CD4-positive, alpha-beta T cell (primary cell): ENCODE data around the gene KLHL3. TPM values are rescaled to one million over a fixed set of nuclear protein-coding genes. Genes with fewer than 3 reads are reported as not detected.

ENCODE experiments used
- ATAC-seq: fragments of 200-7000 bp; cut with Tn5 transposase; one replicate; pipeline ENCODE4 v1.10.0; 2022; ENCODE audit warnings: mild to moderate bottlenecking; ENCODE audit not compliant: poor library complexity
- CTCF ChIA-PET: fragments of 350-600 bp; sonication (Branson Sonifier 250); formaldehyde crosslinking; loops from one replicate; lab custom pipeline; 2021; ENCODE audit warnings: antibody characterized with exemption, inconsistent platforms; lab: Charles Lee
- POLR2A ChIA-PET: fragments of 350-600 bp; sonication (Branson Sonifier 250); formaldehyde crosslinking; loops from one replicate; lab custom pipeline; 2021; ENCODE audit warnings: antibody characterized with exemption, inconsistent platforms; lab: Charles Lee
- DNase-seq, 14 experiments: peaks; one replicate each; pipeline ENCODE4 v3.0.0-alpha.2; 2013 to 2020; ENCODE audit warnings: mixed read lengths in 2 of 14
- H3K27ac ChIP-seq, 2 donors: one replicate each; pipeline versions ENCODE4 v1.5.1 to v1.7.0; 2013; ENCODE audit warnings: low read length in 2 of 2, low read depth in 1 of 2, mild to moderate bottlenecking in 1 of 2
- H3K27me3 ChIP-seq, 2 experiments: 1 replicate in 1 of 2; 2 replicates in 1 of 2; pipeline versions ENCODE4 v1.6.1 to v1.7.0; 2013; ENCODE audit warnings: low read length in 2 of 2, control low read depth in 1 of 2, mild to moderate bottlenecking in 1 of 2, moderate library complexity in 1 of 2; ENCODE audit not compliant: insufficient read depth in 2 of 2, control insufficient read depth in 1 of 2
- H3K36me3 ChIP-seq: one replicate; pipeline ENCODE4 v1.6.1; 2013; ENCODE audit warnings: low read length, control low read depth; ENCODE audit not compliant: insufficient read depth
- H3K4me1 ChIP-seq: one replicate; pipeline ENCODE4 v1.6.1; 2013; ENCODE audit warnings: low read length, control low read depth; ENCODE audit not compliant: insufficient read depth
- H3K4me3 ChIP-seq: one replicate; pipeline ENCODE4 v1.5.1; 2013; ENCODE audit warnings: mild to moderate bottlenecking, low read length, moderate library complexity
- H3K9me3 ChIP-seq, 2 experiments: 1 replicate in 1 of 2; 2 replicates in 1 of 2; pipeline versions ENCODE4 v1.6.1 to v1.7.0; 2013; ENCODE audit warnings: low read length in 2 of 2, mild to moderate bottlenecking in 2 of 2, control low read depth in 1 of 2, moderate library complexity in 1 of 2; ENCODE audit not compliant: control insufficient read depth in 1 of 2, insufficient read depth in 1 of 2
- H3K27ac Mint-ChIP-seq: one replicate; pipeline ENCODE4 v1.8.0; 2020; ENCODE audit warnings: mixed read lengths
- H3K27me3 Mint-ChIP-seq: one replicate; pipeline ENCODE4 v1.8.0; 2021; ENCODE audit warnings: mixed read lengths
- H3K36me3 Mint-ChIP-seq: one replicate; pipeline ENCODE4 v1.8.0; 2021; ENCODE audit warnings: low read depth, mixed read lengths
- H3K4me1 Mint-ChIP-seq: one replicate; pipeline ENCODE4 v1.8.0; 2021; ENCODE audit warnings: low read depth, mixed read lengths
- H3K4me3 Mint-ChIP-seq: one replicate; pipeline ENCODE4 v1.8.0; 2020; ENCODE audit warnings: mild to moderate bottlenecking, mixed read lengths
- H3K9me3 Mint-ChIP-seq: one replicate; pipeline ENCODE4 v1.8.0; 2020; ENCODE audit warnings: mixed read lengths
- intact Hi-C, 2 experiments: fragments of 100-400 bp; cut with DNase I in 1 of 2; cut with micrococcal nuclease in 1 of 2; formaldehyde crosslinking; loops; one replicate each; pipeline versions ENCODE4 v1.15.1 to v1.9.0; 2023 to 2025; cut with DNase I, micrococcal nuclease
- total RNA-seq, 174 experiments: library from RNA in 2 of 174; stranded (reverse) in 2 of 174; gene quantifications; one replicate each; pipeline ENCODE4 v1.2.3 and lab custom pipeline; 2021 to 2026
- TF ChIP-seq, protein P1 (sequence below): fragments of 200-600 bp; IDR thresholded peaks from one replicate; pipeline ENCODE4 v1.8.0; 2022; ENCODE audit warnings: antibody characterized with exemption, mild to moderate bottlenecking

Gene KLHL3
- total RNA-seq, 2 experiments from 2014 or later, result 22.0 to 25.9 TPM

DNA sequence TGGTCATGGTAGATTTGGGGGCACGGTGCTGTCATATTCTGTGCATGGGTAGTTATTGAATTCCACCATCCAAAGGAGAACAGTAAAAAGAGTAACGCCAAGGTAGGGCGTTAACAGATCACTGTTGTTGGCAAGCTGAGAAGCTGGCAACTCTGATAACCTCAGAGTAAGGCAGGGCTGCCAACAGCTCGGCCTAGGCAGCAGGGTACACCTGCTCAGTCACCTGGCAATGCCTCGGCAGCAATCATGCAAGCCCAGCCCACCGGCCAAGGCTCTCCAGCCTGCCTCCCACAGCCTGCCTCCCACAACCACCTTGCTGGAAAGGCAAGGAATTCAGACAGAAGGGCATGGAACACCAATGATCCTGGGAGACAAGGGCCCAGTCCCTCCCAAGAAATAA lies 63.9 kb downstream of the KLHL3 start:
- Histone ChIP-seq H3K4me1 (no peaks in the 10 kb centered on the region), H3K36me3 (peaks cover 9% of the 10 kb centered on the region), H3K9me3 (no peaks in the 10 kb centered on the region), H3K27me3 (no peaks in the 10 kb centered on the region), H3K4me3 (no peak overlapping the region), H3K27ac (no peak overlapping the region)
- Mint-ChIP-seq H3K27ac (no peak overlapping the region), H3K36me3 (peaks cover 81% of the 10 kb centered on the region), H3K9me3 (no peaks in the 10 kb centered on the region), H3K27me3 (no peaks in the 10 kb centered on the region), H3K4me1 (peaks cover 10% of the 10 kb centered on the region), H3K4me3 (no peak overlapping the region)
- DNase-seq, result no peak
- ChIA-PET POLR2A (no interaction called here), CTCF (interaction anchor here (0.5 kb wide), 1 partner anchor 306 kb away, joined by 3 read pairs; no protein-coding TSS in a partner anchor)
- TF ChIP-seq, protein P1, sequence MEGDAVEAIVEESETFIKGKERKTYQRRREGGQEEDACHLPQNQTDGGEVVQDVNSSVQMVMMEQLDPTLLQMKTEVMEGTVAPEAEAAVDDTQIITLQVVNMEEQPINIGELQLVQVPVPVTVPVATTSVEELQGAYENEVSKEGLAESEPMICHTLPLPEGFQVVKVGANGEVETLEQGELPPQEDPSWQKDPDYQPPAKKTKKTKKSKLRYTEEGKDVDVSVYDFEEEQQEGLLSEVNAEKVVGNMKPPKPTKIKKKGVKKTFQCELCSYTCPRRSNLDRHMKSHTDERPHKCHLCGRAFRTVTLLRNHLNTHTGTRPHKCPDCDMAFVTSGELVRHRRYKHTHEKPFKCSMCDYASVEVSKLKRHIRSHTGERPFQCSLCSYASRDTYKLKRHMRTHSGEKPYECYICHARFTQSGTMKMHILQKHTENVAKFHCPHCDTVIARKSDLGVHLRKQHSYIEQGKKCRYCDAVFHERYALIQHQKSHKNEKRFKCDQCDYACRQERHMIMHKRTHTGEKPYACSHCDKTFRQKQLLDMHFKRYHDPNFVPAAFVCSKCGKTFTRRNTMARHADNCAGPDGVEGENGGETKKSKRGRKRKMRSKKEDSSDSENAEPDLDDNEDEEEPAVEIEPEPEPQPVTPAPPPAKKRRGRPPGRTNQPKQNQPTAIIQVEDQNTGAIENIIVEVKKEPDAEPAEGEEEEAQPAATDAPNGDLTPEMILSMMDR, result no peak
- intact Hi-C loops, result no loop called here
- ATAC-seq, result no peak

DNA sequence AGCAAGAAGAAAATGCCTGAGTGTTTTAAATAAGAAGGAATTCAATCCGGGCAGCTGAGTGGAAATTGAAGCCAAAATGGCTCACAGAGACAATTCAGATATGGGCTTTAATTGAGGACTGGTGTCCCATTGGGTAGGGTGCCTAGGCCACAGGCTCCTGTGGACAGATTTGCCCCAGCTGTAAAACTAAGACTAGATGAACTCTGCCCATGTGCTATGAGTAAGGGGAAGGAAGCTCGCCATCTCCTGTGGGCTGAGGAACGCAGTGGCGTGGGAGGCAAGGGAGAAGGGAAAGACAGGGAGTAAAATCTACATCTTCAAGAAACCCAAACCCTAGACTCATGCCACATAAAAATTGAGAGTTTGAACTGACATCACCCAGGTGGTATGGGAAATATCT lies 66.1 kb downstream of the KLHL3 start:
- Mint-ChIP-seq H3K4me3 (no peak overlapping the region), H3K27ac (no peak overlapping the region)
- no peak for DNase-seq

DNA sequence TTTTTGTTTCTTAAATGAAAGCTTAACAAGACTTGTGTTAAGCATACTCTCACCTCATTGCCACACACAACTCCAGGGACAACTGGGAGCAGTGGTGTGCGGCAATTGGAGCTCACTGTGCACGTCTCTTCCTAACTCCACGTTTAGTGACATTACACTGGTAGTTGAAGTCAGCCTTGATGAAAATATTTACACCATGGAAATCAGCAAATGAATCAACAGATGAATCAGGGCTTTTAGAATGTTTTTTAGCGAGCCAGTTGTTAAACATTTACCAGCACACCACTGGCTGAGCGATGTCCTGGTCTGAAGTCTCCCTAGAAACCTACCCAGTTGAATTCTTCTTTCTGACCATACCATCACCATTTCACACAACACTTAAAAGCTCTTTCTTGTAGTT lies 67.3 kb downstream of the KLHL3 start:
- Histone ChIP-seq H3K27ac (no peak overlapping the region), H3K36me3 (no peaks in the 10 kb centered on the region), H3K4me3 (no peak overlapping the region), H3K4me1 (peaks cover 7% of the 10 kb centered on the region), H3K27me3 (no peaks in the 10 kb centered on the region), H3K9me3 (no peaks in the 10 kb centered on the region)
- no peak overlapping the region for H3K27ac Mint-ChIP-seq
- POLR2A ChIA-PET, result interaction anchor here (1.2 kb wide), 1 partner anchor 27 kb away, joined by 4 read pairs; no protein-coding TSS in a partner anchor
- ATAC-seq, result no peak
- H3K27me3 Mint-ChIP-seq, result no peaks in the 10 kb centered on the region
- CTCF ChIA-PET, result interaction anchor here (0.9 to 1.5 kb wide), 2 partner anchors 8 to 65 kb away, joined by 3 to 8 read pairs; no protein-coding TSS in a partner anchor
- H3K4me1 Mint-ChIP-seq, result peaks cover 31% of the 10 kb centered on the region
- TF ChIP-seq, protein P1, result no peak
- no peak overlapping the region for H3K4me3 Mint-ChIP-seq
- intact Hi-C loops, result loop anchor here in 1 of 2 experiments (10.0 kb wide), 1 partner anchor 676 kb away; no protein-coding TSS in a partner anchor
- H3K36me3 Mint-ChIP-seq, result peaks cover 60% of the 10 kb centered on the region
- DNase-seq, result no peak
- no peaks in the 10 kb centered on the region for H3K9me3 Mint-ChIP-seq

More for the DNA sequence above, 66.1 kb downstream of the KLHL3 start:
- intact Hi-C loops, result loop anchor here in 1 of 2 experiments (10.0 kb wide), 1 partner anchor 675 kb away; no protein-coding TSS in a partner anchor
- no peak for ATAC-seq
- no peak overlapping the region for H3K27ac ChIP-seq
- ChIA-PET CTCF (interaction anchor here (1.5 kb wide), 1 partner anchor 9 kb away, joined by 8 read pairs; no protein-coding TSS in a partner anchor), POLR2A (no interaction called here)
- no peak overlapping the region for H3K4me3 ChIP-seq
- Mint-ChIP-seq H3K36me3 (peaks cover 68% of the 10 kb centered on the region), H3K9me3 (no peaks in the 10 kb centered on the region), H3K4me1 (peaks cover 31% of the 10 kb centered on the region), H3K27me3 (no peaks in the 10 kb centered on the region)
- no peaks in the 10 kb centered on the region for H3K36me3 ChIP-seq
- no peaks in the 10 kb centered on the region for H3K27me3 ChIP-seq
- H3K9me3 ChIP-seq, result no peaks in the 10 kb centered on the region
- peaks cover 7% of the 10 kb centered on the region for H3K4me1 ChIP-seq
- TF ChIP-seq, protein P1, result no peak
